ENCODE results near the gene CASP5.
"Not testable (repeated sequence)": the region's sequence is repeated elsewhere in the genome, so short reads cannot be mapped to it uniquely, and the experiment has no call there.

CASP5 gene

DNA sequence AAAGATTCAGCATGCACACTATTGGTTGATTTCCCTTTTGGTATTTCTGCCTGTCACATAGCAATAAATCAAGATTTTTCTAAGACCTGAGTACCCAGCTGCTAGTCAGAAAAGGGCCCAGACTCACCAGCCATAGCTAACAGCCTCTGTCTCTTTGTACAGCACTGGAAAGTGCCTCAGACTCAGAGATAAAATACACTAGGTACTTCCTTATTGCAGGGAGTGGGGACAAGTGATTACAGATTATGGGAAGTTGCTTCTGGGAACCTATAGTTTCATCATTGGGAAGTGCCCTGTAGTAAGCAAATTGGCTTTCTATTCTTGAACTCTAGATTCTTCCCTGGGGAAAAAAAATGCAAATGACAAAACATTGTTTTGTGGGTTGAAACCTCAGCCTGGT is at the start of gene CASP5:
Gene CASP5 (minus strand): TSS at position 166 of the 400 bp plus-strand sequence. CDS start 32 bp downstream, at position 134.
- no peak for DNase-seq

DNA sequence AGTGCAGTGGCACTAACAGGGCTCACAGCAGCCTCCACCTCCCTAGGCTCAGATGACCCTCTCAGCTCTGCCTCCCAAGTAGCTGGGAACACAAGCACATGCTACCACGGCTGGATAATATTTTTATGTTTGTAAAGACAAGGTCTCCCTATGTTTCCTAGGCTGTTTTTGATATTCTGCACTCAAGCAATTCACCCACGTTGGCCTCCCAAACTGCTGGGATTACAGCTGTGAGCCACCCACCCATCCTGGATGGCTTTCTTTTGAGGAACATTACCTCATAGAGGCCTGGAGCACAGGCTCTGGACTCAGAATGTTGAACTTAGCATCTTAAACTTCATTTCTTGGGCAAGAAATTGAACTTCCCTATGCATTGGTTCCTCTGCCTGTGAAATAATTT is 49.1 kb upstream of the CASP5 start:
- not testable (repeated sequence) for DNase-seq

GRCh38 chr11:105071089-105071732 is 48.2 kb upstream of the CASP5 start:
- DNase-seq: no peak

- DNase-seq: no peak
Observed at GRCh38 chr11:105070306-105070705, 47.3 kb upstream of the CASP5 start.

DNA sequence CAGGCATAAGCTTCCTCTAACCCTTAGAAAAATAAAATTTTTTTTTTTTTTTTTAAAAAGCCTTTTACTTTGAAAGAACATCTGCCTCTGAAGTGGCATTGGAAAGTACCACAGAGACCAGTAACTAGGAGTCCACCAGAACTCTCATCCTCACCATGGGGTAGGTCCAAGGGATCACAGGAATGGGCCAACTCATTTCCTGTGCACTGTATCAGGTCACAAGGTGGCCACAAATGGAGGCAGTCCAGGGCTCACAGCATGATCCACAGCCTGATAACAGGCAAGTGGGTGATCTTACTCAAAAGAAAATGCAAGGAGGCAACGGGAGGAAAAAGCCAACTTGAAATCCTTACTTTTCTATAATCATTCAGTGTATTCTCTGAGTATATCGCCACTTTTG is 46.8 kb upstream of the CASP5 start:
- DNase-seq: not testable (repeated sequence)

GRCh38 chr11:105063245-105063941 is 40.4 kb upstream of the CASP5 start:
- DNase-seq: not testable (repeated sequence)

DNA sequence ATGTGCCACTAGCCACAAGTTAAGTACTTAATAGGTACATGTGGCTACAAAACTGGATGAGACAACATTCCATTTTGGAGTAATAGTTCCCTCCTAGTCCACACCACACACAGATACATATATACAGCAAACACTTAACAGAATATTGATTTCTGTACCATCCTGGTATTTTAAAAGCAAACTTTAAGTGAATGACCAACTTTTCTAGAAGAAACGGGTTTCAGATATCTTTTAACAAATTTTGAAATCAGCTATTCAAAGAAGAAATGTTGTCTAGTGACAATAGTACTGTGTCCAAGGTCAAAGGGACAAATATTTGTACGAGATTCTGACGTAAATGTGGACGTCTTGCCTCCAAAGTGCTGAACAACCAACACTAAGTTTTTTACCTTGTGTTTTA is 34.5 kb upstream of the CASP5 start:
- DNase-seq: no peak

DNA sequence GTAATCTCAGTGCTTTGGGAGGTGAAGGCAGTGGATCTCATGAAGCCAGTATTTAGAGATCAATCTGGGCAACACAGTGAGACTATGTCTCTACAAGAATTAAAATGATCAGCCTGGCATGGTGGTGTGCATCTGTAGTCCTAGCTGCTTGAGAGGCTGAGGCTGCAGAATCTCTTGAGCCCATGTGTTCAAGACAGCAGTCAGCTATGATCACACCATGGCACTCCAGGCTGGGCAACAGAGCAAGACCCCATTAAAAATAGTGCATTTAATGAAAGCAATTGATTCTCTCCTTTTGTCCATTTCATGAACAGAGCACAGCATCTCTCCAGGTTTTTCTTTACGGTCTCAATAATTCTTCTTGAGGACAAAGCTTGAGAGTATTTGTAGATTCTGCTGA is 33.5 kb upstream of the CASP5 start:
- DNase-seq: no peak

- DNase-seq: no peak
Observed at GRCh38 chr11:105054723-105055493, 31.9 kb upstream of the CASP5 start.

GRCh38 chr11:105052487-105052886 is 29.5 kb upstream of the CASP5 start:
- no peak for DNase-seq

DNA sequence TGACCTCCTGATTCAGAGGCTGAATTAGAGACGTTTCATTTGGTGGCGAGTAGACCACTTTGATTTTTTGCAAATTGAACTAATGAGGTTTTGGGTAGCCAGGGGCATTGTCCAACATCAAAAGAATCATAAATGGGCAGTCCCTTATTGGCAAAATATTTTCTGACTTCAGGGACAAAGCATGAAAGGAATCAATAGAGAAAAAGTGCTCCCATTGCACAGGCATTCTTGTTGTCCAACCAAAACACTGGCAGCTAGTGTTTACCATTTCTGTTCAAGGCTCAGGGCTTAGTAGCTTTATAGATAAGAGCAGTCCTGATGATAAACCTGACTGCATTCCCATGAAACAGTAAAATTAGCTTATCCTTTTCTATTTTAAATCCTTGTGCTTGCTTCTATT is 28.6 kb upstream of the CASP5 start:
- no peak for DNase-seq

DNA sequence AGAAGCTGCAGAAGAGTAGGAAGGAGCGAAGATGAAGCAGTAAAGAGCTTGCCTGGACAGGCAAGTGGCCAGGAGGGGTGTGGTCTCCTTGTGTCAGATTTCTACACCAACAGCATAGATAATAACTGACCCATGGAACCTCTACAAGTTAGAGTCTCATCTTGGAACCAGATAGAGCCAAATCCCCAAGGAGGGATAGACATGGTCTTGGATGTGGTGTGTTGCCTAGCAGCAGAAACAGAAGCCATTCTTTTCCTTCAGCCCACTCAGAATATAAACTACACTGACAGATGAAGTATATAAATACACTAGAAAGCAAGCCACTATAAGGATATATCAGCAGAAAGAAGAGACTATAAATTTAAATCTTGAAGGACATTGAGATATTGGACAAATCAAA is 26.5 kb upstream of the CASP5 start:
- DNase-seq: no peak

DNA sequence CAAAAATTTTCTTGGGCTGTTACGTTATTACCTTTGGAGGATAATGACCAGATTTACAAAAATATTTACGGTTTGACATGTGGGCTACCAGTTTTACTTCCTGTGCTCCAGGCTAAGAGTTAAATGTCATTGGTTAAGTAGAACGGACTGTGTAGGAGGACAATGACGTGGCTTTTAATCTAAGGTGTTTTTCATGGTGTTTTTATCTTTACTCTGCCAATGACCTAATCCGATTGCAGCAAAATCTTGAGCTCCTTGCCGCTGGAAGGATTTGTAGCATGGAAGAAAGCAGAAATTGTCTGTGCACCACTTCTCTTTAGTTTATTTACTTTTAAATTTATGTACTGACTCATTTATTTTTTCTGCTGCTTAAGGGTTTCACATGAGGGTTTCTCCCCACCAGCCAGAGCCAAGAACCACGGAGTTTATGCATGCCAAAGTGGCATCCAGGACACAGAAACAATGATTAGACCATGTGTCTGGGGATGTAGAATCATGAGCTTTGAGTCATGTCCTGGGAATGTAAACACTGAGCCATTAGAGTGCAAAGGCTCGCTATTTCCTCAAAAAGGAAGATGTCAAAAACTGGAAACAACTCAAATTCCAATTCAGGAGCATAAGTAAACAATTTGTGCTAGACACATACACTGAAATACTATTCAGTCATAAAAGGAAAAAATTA is 24.1 kb upstream of the CASP5 start:
- no peak for DNase-seq

DNA sequence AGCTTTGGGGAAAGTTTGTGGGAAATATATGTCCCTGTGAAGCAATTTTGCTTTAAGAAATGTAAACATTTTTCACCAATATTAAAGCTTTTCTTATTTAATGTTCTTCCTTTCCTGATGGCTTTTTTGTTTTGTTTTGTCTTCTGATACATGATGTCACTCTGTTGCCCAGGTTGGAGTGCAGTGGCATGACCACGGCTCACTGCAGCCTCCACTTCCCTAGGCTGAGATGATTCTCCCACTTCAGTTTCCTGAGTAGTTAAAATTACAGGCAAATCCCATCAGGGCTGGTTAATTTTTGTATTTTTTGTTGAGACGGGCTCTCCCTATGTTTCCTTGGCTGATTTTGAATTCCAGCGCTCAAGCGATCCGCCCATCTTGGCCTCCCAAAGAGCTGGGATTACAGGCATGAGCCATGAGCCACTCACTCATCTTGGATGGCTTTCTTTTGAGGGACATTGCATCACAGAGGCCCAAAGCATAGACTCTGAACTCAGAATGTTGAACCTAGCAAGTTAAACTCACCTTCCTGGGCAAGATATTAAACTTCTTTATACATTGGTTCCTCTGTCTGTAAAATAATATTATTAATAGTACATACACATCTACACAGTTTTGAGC is 22.8 kb upstream of the CASP5 start:
- no peak for DNase-seq

DNA sequence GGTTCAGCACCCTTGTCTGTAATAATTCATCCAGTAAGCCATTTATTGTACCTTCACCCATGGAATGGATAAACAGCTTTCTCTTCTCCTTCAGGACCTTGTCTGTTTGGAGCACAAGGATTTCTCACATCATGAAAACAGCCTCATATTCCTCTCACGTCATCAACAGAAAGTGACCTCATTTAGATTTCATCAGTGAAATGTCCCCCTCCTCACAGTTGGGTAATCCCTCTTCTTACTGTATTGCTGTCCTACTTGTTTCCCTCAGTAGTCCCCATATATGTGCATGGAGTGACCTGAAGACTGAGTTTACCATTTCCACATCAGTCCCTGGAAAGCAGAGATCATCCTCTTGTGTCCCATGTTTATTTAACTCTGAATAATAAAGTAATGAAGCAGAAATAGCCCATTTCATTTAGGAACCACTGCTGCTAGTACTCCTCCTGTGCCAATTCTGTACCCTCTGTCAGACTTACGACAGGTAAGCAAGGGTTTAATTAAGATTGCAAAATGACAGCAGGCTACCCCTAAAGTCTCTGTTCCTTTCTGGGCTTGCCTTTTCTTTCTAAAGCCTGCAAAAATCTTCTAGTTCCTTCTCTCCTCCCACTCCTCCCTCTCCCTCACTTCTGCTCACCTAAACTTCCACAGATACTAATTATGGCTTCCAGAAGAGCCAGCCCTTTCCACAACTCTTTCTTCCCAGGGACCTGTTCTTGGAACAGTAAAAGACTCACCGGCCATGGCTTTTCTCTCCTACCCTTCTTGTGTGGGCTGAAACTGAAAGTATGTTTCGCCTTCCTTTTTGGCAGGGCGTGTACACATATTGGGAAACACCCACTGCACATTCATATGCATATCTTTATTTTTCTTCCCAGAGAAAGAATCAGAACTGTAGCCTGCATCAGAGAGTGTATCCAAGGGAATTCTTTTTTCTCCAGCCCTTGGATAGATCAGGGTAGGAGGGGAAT is 21.9 kb upstream of the CASP5 start, which contains the start of gene CARD16:
Gene CARD16 (minus strand): TSS at position 779 of the 968 bp plus-strand sequence. CDS start 38 bp downstream, at position 741.
- not testable (repeated sequence) for DNase-seq

DNA sequence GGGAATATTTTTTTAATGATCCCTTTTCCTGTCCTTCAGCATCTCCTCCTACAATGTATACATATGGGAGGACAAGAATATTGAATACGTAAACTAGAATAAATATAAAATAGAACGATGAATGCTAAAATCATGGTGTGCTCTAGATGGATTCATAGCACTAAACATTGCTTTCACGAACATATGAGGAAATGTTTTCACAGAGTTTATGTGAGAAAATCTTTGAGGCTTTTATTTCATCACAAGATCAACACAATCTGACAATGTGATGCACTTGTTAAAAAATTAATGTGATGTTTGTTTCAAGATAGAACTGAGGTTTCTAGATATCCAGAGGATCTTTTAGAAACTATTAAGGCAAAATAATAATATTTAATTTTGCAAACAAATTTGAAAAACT is 19.2 kb upstream of the CASP5 start:
- DNase-seq: no peak

DNA sequence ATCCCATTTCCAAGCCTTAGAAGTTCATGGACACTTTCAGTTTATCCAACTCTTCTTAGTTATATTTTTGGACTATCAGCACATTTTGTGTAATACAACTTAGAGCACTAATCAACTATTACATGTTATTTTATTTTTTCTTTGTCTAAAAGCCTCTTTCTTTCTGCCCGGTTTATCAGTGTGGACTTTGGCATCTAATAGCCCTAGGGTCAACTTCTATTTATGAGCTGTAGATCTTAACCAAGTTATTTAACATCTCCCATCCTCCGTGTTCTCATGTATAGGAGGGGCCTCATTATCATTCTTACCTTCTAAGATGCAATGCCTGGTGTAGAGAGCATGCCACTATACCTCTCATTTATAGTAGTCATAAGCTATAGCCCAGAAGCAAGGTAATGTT is 17.7 kb upstream of the CASP5 start:
- no peak for DNase-seq

DNA sequence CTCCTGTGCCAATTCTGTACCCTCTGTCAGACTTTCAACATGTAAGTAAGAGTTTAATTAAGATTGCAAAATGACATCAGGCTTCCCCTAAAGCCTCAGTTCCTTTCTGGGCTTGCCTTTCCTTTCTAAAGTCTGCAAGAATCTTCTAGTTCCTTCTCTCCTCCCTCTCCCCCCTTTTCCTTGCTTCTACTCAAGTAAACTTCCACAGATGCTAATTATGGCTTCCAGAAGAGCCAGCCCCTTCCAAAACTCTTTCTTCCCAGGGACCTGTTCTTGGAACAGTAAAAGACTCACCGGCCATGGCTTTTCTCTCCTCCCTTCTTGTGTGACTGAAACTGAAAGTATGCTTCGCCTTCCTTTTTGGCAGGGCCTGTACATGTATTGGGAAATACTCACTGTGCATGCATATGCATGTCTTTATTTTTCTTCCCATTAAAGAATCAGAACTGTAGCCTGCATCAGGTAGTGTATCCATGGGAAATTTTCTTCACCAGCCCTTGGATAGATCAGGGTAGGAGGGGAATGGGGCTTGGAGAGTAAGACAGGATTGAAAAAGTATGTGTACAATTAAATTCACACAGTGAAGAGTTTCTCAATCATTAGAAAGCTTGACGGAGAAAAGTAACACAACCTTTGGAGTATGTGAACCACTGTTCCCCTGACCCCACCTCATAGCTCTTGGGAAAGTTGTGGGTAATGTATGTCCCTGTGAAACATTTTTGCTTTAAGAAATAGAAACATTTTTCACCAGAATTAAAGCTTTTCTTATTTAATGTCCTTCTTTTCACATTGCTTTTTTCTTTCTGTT is 12.0 kb upstream of the CASP5 start, which contains the start of gene CASP1:
Gene CASP1 (minus strand): TSS at position 332 of the 808 bp plus-strand sequence. CDS start 31 bp downstream, at position 301.
- no peak for DNase-seq

- DNase-seq: not testable (repeated sequence)
Observed at GRCh38 chr11:105034388-105034787, 11.4 kb upstream of the CASP5 start.

- no peak for DNase-seq
Observed at GRCh38 chr11:105033781-105034180, 10.8 kb upstream of the CASP5 start.
